ENCODE results near the gene CNTNAP2. TPM values are rescaled to one million over a fixed set of nuclear protein-coding genes. Genes with fewer than 3 reads are reported as not detected.

Gene CNTNAP2
- total RNA-seq, 1 experiment from 2014 or later, result 0.03 TPM

DNA sequence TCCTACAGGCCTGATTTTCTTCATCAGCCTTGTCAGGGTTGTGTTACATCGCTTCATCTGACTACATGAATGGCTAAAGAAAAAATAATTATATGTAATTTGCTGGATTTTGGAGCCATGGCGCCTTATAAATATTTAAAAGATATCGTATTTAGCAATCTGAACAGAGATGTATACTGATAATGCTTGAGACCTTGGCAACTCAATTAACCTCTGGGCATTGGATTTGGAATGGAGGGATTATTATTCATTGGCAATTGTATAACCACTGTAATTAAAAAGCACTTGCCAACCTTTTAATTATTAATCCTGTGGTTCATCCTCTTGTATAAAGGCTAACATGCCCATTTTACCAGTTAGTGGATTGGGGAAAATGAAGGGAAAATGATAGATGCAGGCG is 745.1 kb downstream of the CNTNAP2 start:
- POLR2A ChIA-PET, result no interaction called here
- no peaks in the 10 kb centered on the region for H3K9me3 ChIP-seq (ENCODE audit: control insufficient read depth, insufficient read depth, low read depth, low read length)
- no peak overlapping the region for H3K4me3 ChIP-seq (ENCODE audit: low read depth in 2 of 2, low read length in 2 of 2)
- H3K36me3 ChIP-seq (ENCODE audit: control insufficient read depth, insufficient read depth, low read length), result no peaks in the 10 kb centered on the region
- ATAC-seq (no peak), DNase-seq (ENCODE audit: low read depth, low spot score) (no peak)
- no TSS peak for BruUV-seq (replicated peaks)
- intact Hi-C loops (cut with micrococcal nuclease; ENCODE audit: unreplicated experiment), result no loop called here
- CTCF ChIA-PET, result no interaction called here
- no peaks in the 10 kb centered on the region for H3K27me3 ChIP-seq (ENCODE audit: control insufficient read depth, insufficient read depth, low read length)
- in situ Hi-C loops (cut with HindIII; ENCODE audit: low pct_unique_long_range_greater_than_20kb, low sequenced_read_pairs), result no loop called here
- TF ChIP-seq, protein P1, sequence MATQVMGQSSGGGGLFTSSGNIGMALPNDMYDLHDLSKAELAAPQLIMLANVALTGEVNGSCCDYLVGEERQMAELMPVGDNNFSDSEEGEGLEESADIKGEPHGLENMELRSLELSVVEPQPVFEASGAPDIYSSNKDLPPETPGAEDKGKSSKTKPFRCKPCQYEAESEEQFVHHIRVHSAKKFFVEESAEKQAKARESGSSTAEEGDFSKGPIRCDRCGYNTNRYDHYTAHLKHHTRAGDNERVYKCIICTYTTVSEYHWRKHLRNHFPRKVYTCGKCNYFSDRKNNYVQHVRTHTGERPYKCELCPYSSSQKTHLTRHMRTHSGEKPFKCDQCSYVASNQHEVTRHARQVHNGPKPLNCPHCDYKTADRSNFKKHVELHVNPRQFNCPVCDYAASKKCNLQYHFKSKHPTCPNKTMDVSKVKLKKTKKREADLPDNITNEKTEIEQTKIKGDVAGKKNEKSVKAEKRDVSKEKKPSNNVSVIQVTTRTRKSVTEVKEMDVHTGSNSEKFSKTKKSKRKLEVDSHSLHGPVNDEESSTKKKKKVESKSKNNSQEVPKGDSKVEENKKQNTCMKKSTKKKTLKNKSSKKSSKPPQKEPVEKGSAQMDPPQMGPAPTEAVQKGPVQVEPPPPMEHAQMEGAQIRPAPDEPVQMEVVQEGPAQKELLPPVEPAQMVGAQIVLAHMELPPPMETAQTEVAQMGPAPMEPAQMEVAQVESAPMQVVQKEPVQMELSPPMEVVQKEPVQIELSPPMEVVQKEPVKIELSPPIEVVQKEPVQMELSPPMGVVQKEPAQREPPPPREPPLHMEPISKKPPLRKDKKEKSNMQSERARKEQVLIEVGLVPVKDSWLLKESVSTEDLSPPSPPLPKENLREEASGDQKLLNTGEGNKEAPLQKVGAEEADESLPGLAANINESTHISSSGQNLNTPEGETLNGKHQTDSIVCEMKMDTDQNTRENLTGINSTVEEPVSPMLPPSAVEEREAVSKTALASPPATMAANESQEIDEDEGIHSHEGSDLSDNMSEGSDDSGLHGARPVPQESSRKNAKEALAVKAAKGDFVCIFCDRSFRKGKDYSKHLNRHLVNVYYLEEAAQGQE (IDR thresholded peaks at IDR 0.05; ENCODE audit: insufficient read depth in 1 of 2, low read depth in 2 of 2, low read length in 1 of 2), result no peak
- TF ChIP-seq, protein P2, sequence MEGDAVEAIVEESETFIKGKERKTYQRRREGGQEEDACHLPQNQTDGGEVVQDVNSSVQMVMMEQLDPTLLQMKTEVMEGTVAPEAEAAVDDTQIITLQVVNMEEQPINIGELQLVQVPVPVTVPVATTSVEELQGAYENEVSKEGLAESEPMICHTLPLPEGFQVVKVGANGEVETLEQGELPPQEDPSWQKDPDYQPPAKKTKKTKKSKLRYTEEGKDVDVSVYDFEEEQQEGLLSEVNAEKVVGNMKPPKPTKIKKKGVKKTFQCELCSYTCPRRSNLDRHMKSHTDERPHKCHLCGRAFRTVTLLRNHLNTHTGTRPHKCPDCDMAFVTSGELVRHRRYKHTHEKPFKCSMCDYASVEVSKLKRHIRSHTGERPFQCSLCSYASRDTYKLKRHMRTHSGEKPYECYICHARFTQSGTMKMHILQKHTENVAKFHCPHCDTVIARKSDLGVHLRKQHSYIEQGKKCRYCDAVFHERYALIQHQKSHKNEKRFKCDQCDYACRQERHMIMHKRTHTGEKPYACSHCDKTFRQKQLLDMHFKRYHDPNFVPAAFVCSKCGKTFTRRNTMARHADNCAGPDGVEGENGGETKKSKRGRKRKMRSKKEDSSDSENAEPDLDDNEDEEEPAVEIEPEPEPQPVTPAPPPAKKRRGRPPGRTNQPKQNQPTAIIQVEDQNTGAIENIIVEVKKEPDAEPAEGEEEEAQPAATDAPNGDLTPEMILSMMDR (IDR thresholded peaks at IDR 0.05), result no peak
- TF ChIP-seq TCF7L2 (IDR thresholded peaks at IDR 0.05; ENCODE audit: low read depth, low read length), result no peak
- TF ChIP-seq SIN3A (IDR thresholded peaks at IDR 0.05; ENCODE audit: borderline replicate concordance, insufficient read depth, low read depth, low read length), result no peak
- TF ChIP-seq POLR2AphosphoS5 (IDR thresholded peaks at IDR 0.05; ENCODE audit: low read depth, low read length), result no peak
- no peak overlapping the region for H3K27ac ChIP-seq (ENCODE audit: low read length)
- H3K4me1 ChIP-seq (ENCODE audit: control insufficient read depth, insufficient read depth, low read length), result no peaks in the 10 kb centered on the region

DNA sequence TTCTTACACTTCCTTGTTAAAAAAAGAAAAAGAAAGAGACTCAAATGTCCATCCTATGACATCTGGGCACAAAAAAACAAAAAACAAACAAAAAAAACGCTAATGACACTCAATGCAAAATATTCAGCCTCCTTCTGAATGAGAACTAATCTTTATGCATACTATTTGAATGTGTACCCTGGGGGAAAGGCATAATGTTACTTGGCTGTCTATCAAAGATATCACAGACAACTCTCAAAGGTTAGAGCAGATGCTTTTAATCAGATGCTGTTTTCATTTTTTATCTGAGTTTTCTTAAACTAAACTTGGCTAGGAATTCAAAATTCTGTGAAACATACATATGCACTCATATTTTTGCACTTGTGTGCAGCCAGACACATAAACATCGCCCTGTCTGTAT is 745.8 kb downstream of the CNTNAP2 start:
- no peaks in the 10 kb centered on the region for H3K27me3 ChIP-seq (ENCODE audit: control insufficient read depth, insufficient read depth, low read length)
- H3K4me1 ChIP-seq (ENCODE audit: control insufficient read depth, insufficient read depth, low read length), result no peaks in the 10 kb centered on the region
- H3K9me3 ChIP-seq (ENCODE audit: control insufficient read depth, insufficient read depth, low read depth, low read length), result no peaks in the 10 kb centered on the region
- in situ Hi-C loops (cut with HindIII; ENCODE audit: low pct_unique_long_range_greater_than_20kb, low sequenced_read_pairs), result no loop called here
- H3K27ac ChIP-seq (ENCODE audit: low read length), result no peak overlapping the region
- ChIA-PET POLR2A (no interaction called here), CTCF (no interaction called here)
- intact Hi-C loops (cut with micrococcal nuclease; ENCODE audit: unreplicated experiment), result no loop called here
- DNase-seq (ENCODE audit: low read depth, low spot score) (no peak), ATAC-seq (no peak)
- BruUV-seq (replicated peaks), result no TSS peak
- TF ChIP-seq, protein P2 (IDR thresholded peaks at IDR 0.05), result no peak
- TF ChIP-seq, protein P1 (IDR thresholded peaks at IDR 0.05; ENCODE audit: insufficient read depth in 1 of 2, low read depth in 2 of 2, low read length in 1 of 2), result no peak
- TF ChIP-seq SIN3A (IDR thresholded peaks at IDR 0.05; ENCODE audit: borderline replicate concordance, insufficient read depth, low read depth, low read length) (no peak), POLR2AphosphoS5 (IDR thresholded peaks at IDR 0.05; ENCODE audit: low read depth, low read length) (no peak), TCF7L2 (IDR thresholded peaks at IDR 0.05; ENCODE audit: low read depth, low read length) (no peak)
- H3K4me3 ChIP-seq (ENCODE audit: low read depth in 2 of 2, low read length in 2 of 2), result no peak overlapping the region
- H3K36me3 ChIP-seq (ENCODE audit: control insufficient read depth, insufficient read depth, low read length), result no peaks in the 10 kb centered on the region
